ENCODE results near the gene THRA. TPM values are rescaled to one million over a fixed set of nuclear protein-coding genes. Genes with fewer than 3 reads are reported as not detected.
A peak's percentile ranks its signal among the peaks of the same experiment; 100 is the strongest.

The THRA gene
- total RNA-seq, 2 donors from 2014 or later: 10.3 to 14.4 TPM

DNA sequence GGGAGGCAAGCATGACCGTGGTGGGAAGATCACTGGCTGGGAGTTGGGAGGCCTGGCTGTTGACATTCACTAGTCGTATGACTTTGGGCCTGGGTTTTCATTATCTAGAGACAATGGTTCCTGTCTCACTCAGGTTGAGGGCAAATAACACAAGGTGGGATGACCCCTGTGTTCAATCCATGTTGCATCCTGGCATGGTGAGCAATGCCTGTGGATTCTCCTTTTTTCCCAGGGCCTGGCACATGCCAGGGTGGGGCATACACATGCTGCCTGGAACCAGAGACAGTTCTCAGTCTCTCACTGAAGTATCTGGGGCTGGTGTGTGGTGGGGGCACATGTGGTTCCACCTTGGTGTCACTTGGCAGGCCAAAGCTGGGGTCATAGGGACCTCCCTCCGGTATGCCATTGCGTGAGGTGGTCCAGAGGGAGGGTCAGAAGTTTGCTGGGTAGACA is 5.4 kb downstream of the THRA start:
- Mint-ChIP-seq H3K9me3 (no peaks in the 10 kb centered on the region), H3K27me3 (no peaks in the 10 kb centered on the region), H3K4me1 (peaks cover 37% of the 10 kb centered on the region), H3K27ac (peak overlapping the region; percentile 89), H3K36me3 (ENCODE audit: low read depth) (no peaks in the 10 kb centered on the region), H3K4me3 (peak overlapping the region; percentile 94)
- ATAC-seq (replicated peaks): peak; percentile 2

DNA sequence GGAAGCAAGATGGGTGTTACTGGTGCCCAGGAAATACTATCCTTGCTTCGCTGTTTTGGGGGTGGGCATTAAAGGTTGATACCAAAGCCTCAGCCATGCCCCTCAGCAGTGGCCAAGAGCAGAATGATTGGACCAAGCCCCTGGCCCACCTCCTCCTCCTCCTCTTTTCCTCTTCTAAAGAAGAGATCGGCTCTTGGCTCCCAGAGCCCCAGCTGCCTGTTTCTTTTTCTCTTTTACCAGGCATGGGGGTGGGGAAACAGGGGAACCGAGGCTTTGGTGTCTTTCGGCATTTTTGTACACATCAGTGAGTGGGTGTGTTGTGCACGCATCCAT is 5.8 kb downstream of the THRA start:
- Mint-ChIP-seq H3K27ac (peak overlapping the region; percentile 89), H3K27me3 (no peaks in the 10 kb centered on the region), H3K36me3 (ENCODE audit: low read depth) (no peaks in the 10 kb centered on the region), H3K4me3 (peak overlapping the region; percentile 94), H3K4me1 (peaks cover 35% of the 10 kb centered on the region), H3K9me3 (no peaks in the 10 kb centered on the region)
- ATAC-seq (replicated peaks): peak; percentile 9

DNA sequence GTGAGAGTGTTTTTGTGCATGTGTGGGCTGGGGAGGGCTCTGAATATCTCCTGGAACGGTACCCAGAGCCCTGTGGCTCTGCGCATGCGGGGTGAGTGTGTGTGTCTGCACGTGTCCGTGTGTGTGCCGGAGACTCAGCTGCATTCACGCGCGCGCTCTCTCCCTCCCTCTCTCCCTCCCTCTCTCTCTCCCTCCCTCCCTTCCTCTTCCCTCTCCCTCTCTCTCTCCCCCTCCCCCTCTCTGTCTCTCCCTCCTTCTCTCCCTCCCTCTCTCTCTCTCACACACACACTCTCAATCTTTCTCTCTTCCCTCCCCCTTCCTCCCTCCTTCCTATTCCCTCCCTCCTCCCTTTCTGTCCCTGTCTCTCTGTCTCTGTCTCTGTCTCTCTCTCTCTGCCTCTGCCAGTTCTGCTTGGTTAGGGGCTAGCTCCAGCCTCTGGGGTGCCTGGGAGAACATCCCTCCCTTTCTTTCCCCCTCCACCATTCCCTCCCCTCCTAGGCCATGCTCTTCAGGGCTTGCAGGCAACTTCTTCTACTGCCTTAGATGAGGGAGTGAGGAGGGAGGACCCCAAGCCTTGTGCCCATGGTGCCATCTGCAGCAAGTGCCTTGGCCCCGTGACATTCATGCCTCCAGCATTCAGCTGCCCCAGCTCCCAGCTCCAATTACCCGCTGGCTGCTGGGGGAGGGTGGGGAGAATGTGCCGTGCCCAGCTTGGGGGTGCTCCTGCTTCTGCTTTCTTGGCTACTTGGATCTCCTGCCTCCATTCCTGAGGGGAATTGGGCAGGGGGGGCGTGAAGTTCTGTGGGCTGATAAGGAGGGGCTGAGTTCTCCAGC is 6.4 kb downstream of the THRA start:
- peak overlapping the region; percentile 94 for H3K4me3 Mint-ChIP-seq
- H3K9me3 Mint-ChIP-seq: no peaks in the 10 kb centered on the region
- H3K27ac Mint-ChIP-seq: peak overlapping the region; percentile 89
- H3K4me1 Mint-ChIP-seq: peaks cover 30% of the 10 kb centered on the region
- no peaks in the 10 kb centered on the region for H3K27me3 Mint-ChIP-seq
- peak; percentile 88 for ATAC-seq (replicated peaks)
- H3K36me3 Mint-ChIP-seq (ENCODE audit: low read depth): no peaks in the 10 kb centered on the region

DNA sequence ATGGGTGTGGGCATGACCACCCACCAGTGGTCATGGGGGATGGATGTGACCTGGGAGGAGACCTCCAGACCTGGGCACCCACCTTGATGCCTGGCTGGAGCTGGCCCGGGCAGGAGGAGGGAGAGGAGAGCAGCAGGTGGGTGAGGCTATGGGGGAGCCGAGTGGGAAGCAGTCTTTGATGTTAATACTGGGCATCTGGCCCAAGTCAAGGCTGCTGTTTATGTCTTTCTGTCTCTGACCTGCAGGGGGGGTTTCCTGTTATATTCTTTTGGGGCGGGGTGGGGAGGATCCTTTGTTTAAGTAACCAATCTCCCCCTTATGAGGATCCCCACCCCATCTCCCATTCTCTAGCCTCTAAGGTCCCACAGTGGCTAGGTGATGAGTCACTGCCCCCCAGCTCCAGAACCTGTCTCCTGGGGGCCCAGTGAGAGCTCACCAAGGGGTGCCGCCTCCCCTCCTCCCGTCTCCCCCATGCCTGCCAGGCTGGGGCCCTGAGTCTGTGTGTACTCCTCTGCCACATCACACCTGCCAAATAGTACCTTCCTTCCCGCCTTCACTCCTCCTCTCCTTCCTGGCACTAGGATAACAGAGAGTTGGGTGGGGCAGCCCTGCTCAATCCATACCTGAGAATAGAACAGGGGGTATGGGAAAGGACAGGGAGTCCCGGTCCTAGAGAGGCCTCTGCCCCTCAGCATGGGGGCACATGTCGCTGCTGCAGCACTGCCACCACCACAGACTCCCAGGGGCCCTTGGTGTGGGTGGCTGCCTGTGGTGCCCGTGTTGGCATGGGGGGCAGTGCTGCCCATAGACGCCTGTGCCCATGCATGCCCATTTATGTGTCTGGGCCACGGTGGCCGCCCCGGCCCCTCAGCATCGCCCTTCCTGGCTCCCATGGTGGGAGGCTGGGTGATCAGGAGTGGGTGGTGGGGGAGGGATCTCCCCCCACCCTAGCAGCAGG is 7.3 kb downstream of the THRA start:
- Mint-ChIP-seq H3K4me1 (peaks cover 23% of the 10 kb centered on the region), H3K4me3 (peak overlapping the region; percentile 94), H3K36me3 (ENCODE audit: low read depth) (no peaks in the 10 kb centered on the region)

DNA sequence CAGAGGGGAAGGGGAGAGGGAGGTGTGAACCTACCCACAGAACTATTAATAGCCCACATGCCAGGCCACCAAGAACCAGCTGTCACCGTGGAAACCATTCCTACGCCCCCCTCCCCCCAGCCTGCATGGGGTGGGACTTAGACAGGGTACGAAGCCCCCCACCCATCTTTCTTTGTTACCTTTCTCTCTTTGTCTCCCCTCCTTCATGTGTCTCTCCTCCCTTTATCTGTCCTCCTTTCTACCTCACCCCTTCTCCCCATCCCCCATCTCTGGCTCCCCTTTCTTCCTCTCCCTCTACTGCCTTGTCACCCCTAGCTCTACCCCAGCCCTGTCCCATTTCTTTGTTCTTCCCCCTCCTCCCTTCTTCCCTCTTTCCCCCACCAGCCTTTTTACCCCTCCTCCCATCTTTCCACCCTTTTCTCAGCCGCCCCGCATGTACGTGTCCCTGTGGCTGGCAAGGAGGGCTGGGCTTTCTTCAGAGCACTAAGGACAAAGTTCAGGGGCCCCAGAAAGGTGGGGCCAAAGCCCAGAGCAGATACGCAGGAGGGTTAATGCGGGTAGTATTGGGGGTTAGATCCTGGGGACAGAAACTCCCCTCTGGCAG is 8.0 kb downstream of the THRA start:
- Mint-ChIP-seq H3K4me1 (peaks cover 22% of the 10 kb centered on the region), H3K4me3 (peak overlapping the region; percentile 94), H3K36me3 (ENCODE audit: low read depth) (no peaks in the 10 kb centered on the region), H3K9me3 (no peaks in the 10 kb centered on the region), H3K27ac (peak overlapping the region; percentile 89), H3K27me3 (no peaks in the 10 kb centered on the region)
- no peak for ATAC-seq (replicated peaks)

More for the DNA sequence above, 7.3 kb downstream of the THRA start:
- Mint-ChIP-seq H3K27ac (peak overlapping the region; percentile 89), H3K9me3 (no peaks in the 10 kb centered on the region), H3K27me3 (no peaks in the 10 kb centered on the region)
- peak; percentile 13 for ATAC-seq (replicated peaks)

DNA sequence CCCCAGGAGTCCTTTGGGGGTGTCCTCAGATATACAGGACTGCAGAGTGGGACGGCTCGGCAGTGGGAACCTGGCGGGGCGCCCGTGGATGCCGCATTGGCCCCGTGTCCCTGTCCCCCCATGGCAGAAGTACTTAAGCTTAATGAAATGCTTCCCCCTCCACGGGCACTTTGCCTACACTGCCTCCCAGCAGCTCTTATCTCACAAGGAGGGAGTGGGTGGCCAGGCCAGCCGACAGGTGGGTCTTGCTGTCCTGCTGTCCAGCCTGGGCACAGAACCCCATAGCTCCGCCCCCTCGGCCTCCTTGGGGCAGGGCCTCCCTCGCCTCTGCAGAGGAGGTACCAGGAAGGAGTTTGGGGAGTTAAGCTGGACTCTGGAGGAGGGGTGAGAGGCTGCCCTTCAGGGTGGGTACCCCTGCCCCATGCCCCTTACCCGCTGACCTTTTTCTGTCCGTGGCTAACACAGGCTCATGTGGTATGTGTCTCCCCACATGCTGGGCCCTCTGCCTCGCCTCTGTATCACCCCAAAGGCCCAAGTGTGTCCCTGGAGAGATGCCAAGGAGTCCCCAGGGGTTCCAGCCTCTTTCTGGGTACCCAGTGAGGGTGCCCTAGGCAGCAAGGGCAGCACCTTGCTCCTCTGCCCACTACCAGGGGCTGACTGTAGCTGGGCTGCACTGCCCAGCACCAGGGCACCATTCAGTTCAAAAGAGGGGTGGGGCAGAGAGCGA is 8.7 kb downstream of the THRA start:
- H3K4me1 Mint-ChIP-seq: peaks cover 22% of the 10 kb centered on the region
- H3K36me3 Mint-ChIP-seq (ENCODE audit: low read depth): no peaks in the 10 kb centered on the region
- ATAC-seq (replicated peaks): no peak
- H3K9me3 Mint-ChIP-seq: no peaks in the 10 kb centered on the region
- peak overlapping the region; percentile 94 for H3K4me3 Mint-ChIP-seq
- no peaks in the 10 kb centered on the region for H3K27me3 Mint-ChIP-seq
- H3K27ac Mint-ChIP-seq: peak overlapping the region; percentile 89

DNA sequence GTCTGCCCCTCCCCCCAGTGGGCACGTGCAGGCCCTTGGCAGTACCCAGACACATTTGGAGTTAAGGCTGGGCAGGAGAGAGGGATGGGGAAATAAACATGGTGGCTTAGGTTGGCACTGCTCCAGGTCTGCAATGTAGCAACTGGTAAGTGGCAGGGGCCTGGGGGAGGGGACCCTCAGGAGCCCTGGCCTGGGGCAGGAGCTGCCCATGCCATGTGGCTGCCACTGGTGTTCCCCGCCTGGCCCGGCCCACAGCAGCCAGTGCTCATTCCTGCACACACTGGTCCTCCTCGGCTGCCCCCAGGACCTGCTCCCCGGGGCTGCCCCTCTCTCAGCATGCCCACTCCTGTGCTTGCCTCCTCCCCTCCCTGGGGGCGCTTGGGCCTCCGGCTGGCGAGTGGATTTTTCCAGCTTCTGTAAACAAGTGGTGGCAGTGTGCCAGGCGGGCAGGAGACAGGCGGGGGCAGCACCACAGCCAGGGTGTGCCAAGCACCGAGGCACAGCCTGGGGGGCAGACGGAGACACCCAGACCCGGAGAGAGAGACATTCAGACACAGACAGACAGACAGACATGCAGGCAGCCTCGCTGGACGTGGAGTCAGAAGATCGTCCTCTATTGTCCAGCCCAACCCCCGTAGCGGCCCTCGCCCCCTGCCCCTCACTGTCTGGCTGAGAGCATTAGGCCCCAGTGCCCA is 9.4 kb downstream of the THRA start:
- no peak overlapping the region for H3K4me3 Mint-ChIP-seq
- H3K27me3 Mint-ChIP-seq: no peaks in the 10 kb centered on the region
- no peak for ATAC-seq (replicated peaks)
- H3K9me3 Mint-ChIP-seq: no peaks in the 10 kb centered on the region
- H3K4me1 Mint-ChIP-seq: peaks cover 20% of the 10 kb centered on the region
- no peak overlapping the region for H3K27ac Mint-ChIP-seq
- no peaks in the 10 kb centered on the region for H3K36me3 Mint-ChIP-seq (ENCODE audit: low read depth)

DNA sequence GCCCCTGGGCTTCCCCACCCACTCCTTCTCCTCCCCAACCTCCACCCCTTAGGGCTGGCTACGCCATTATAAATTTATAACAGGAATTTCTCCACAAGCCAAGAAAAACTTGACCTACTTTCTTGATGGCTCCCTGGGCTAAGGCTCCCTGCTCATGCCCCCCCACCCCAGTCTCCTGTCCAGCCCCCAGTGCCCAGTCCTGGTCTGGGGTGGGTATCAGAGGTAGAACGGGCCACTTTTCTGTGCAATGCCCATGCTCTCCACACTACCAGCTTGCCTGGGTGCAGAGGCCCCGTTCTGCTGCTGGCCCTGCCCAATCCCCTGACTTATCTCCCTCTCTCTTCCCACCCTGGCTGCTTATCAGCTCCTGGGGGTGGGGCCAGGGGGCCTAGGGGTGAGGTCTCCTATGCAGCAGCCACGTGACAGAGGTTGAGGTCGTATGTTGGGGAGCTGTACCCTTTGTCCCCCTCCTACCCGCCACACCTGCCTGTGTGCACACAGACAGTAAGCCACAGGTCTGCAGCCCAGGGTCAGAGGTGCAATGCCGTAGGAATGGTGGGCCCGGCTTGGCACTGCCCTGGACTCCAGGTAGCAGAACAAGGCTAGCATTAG is 10.1 kb downstream of the THRA start:
- Mint-ChIP-seq H3K9me3 (no peaks in the 10 kb centered on the region), H3K4me3 (no peak overlapping the region), H3K27ac (no peak overlapping the region), H3K36me3 (ENCODE audit: low read depth) (peaks cover 1% of the 10 kb centered on the region), H3K27me3 (no peaks in the 10 kb centered on the region), H3K4me1 (peaks cover 19% of the 10 kb centered on the region)
- ATAC-seq (replicated peaks): no peak

DNA sequence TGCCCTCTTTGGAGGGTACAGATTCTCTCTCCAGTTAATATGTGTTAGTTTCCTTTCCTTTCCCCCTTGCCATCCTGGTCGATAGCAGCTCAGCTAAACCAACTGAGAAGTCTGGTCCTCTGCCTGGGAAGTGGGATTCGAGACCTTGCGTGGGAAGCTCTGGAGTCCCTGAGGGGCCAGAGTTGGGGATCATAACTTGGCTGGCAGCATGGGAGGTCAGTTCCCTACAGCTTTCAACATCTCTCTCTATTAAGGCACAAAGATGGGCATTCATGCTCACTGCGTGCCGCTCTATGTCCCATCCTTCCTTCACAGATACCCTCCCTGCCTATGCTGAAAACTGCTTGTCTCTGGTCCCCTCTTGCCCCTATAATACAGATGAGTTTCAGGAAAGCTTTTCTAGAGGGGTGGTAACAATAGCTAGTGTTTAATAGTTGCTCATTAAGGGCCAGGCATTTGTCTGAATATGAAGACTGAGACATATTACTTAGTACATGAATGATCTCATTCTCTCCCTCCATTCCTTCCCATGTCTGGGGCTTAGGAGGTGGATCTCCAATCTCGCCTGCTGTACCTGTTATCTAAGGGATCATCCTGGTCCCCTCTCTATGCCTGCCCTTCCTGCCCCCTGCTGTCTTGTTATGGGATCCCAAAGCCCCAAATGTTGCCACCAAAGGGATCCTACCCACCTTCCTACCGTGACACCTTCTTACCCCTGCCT is 10.8 kb downstream of the THRA start:
- Mint-ChIP-seq H3K36me3 (ENCODE audit: low read depth) (peaks cover 4% of the 10 kb centered on the region), H3K4me3 (no peak overlapping the region), H3K4me1 (peaks cover 21% of the 10 kb centered on the region), H3K27me3 (no peaks in the 10 kb centered on the region), H3K9me3 (no peaks in the 10 kb centered on the region), H3K27ac (peak overlapping the region; percentile 70)
- ATAC-seq (replicated peaks): no peak

DNA sequence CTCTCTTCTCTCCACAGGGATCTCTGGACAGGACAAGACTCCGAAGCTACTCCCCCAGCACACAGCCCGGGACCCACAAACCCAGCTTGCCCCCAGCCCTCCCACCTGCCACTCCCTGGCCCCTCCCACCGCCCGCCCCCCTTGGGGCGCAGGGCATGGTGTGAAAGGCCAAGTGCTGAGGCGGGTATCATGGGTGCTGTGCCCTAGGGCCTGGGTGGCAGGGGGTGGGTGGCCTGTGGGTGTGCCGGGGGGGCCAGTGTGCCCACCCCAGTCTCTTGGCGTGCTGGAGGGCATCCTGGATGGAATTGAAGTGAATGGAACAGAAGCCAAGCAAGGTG is 11.4 kb downstream of the THRA start:
- H3K36me3 Mint-ChIP-seq (ENCODE audit: low read depth): peaks cover 4% of the 10 kb centered on the region
- no peaks in the 10 kb centered on the region for H3K9me3 Mint-ChIP-seq
- no peak for ATAC-seq (replicated peaks)
- H3K27me3 Mint-ChIP-seq: no peaks in the 10 kb centered on the region
- H3K4me1 Mint-ChIP-seq: peaks cover 21% of the 10 kb centered on the region
- H3K4me3 Mint-ChIP-seq: no peak overlapping the region
- peak overlapping the region; percentile 70 for H3K27ac Mint-ChIP-seq

DNA sequence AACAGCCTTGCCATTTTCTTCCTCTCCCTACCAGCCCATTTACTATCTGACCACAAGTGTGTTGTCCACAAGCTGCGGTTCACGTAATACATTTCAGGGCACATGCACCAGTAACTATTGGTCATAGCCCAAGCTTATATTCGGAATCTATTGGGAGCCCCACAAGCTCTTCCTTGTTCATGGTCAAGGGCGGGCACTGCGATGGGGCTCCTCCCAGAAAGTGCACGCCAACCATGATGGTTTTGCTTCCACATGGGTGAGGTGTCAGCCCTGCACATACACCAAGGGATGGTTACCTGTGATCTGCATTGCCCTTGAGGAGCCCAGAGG is 12.1 kb downstream of the THRA start:
- peaks cover 15% of the 10 kb centered on the region for H3K4me1 Mint-ChIP-seq
- peaks cover 4% of the 10 kb centered on the region for H3K36me3 Mint-ChIP-seq (ENCODE audit: low read depth)
- no peak overlapping the region for H3K27ac Mint-ChIP-seq
- H3K9me3 Mint-ChIP-seq: no peaks in the 10 kb centered on the region
- no peaks in the 10 kb centered on the region for H3K27me3 Mint-ChIP-seq
- peak; percentile 23 for ATAC-seq (replicated peaks)
- no peak overlapping the region for H3K4me3 Mint-ChIP-seq

DNA sequence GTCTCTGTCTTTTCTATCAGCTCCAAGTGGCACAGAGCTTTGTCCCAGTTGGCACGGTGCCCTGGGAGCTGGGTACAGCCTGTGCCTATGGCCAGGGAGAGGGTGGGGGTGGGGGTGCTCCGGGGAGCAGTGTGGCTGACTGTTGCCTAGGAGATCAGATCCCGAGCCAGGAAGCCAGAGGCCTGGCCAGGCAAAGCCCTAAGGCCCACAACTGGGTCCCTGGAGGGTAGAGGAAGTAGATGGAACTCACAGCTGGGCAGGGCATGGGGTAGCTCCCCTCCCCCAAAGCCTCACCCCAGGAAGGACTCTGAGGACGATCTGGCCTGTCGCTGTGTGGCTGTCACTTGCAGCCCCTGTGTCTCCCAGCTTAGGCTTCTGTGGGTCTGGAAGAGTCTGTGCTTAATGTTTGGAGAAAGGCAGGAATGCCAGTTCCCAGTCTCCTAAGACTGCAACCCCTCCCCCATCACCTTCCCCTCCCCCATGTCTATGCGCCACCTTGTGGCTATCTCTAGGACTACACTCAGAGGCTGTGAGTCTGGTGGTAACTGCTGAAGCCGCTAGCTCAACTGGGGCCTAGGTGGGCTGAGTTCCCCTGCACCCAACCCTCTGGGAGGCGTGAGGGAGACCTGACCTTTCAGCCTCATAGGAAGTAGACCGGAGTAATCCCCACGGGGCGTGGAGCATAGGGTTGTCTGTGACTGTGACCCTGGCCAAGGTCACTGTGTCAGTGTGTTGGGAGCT is 12.6 kb downstream of the THRA start:
- H3K36me3 Mint-ChIP-seq (ENCODE audit: low read depth): peaks cover 4% of the 10 kb centered on the region
- no peaks in the 10 kb centered on the region for H3K27me3 Mint-ChIP-seq
- no peaks in the 10 kb centered on the region for H3K9me3 Mint-ChIP-seq
- peaks cover 10% of the 10 kb centered on the region for H3K4me1 Mint-ChIP-seq
- peak; percentile 85 for ATAC-seq (replicated peaks)
- peak overlapping the region; percentile 65 for H3K27ac Mint-ChIP-seq
- peak overlapping the region; percentile 26 for H3K4me3 Mint-ChIP-seq
